Gastroesophageal sphincter (tissue), 4 donors: ENCODE results near the gene NANOS1. TPM values are rescaled to one million over a fixed set of nuclear protein-coding genes. Genes with fewer than 3 reads are reported as not detected.

Source experiments
- ATAC-seq: fragments of 150-250 bp; one replicate; pipeline ENCODE4 v1.9.1; 2016; ENCODE audit warnings: mild to moderate bottlenecking, moderate library complexity
- H3K27ac ChIP-seq, 4 donors: fragments of 200-600 bp; sonication (generic) in 3 of 4; 1 replicate in 3 of 4; 2 replicates in 1 of 4; pipeline ENCODE4 v1.5.1; 2016 to 2019
- H3K27me3 ChIP-seq: fragments of 200-600 bp; sonication (generic); one replicate; pipeline ENCODE4 v1.5.1; 2019
- H3K36me3 ChIP-seq, 2 donors: fragments of 200-600 bp; sonication (generic); one replicate each; pipeline ENCODE4 v1.5.1; 2019; ENCODE audit warnings: control low read depth in 1 of 2
- H3K4me1 ChIP-seq, 3 donors: fragments of 200-600 bp; sonication (generic); 1 replicate in 2 of 3; 2 replicates in 1 of 3; pipeline ENCODE4 v1.5.1; 2016 to 2019; ENCODE audit warnings: control low read depth in 2 of 3
- H3K4me3 ChIP-seq, 2 donors: fragments of 200-600 bp; sonication (generic); one replicate each; pipeline ENCODE4 v1.5.1; 2019; ENCODE audit warnings: mild to moderate bottlenecking in 1 of 2, moderate library complexity in 1 of 2
- H3K9me3 ChIP-seq, 3 donors: fragments of 200-600 bp; sonication (generic); one replicate each; pipeline ENCODE4 v1.5.1; 2017 to 2019; ENCODE audit warnings: control low read depth in 2 of 3
- CTCF ChIP-seq, 4 experiments: fragments of 200-600 bp in 2 of 4; fragments of 450-650 bp in 2 of 4; sonication (generic) in 1 of 4; IDR thresholded peaks; one replicate each; pipeline ENCODE4 v1.5.1; 2017 to 2019; ENCODE audit warnings: antibody characterized with exemption in 4 of 4, mild to moderate bottlenecking in 2 of 4, moderate library complexity in 2 of 4
- EP300 ChIP-seq: sonication (generic); formaldehyde crosslinking; IDR thresholded peaks from one replicate; pipeline ENCODE4 v1.6.1; 2017; ENCODE audit warnings: antibody characterized with exemption, mild to moderate bottlenecking
- POLR2A ChIP-seq, 2 donors: fragments of 450-650 bp; IDR thresholded peaks; one replicate each; pipeline ENCODE4 v1.6.1; 2017; ENCODE audit warnings: antibody characterized with exemption in 2 of 2, mild to moderate bottlenecking in 2 of 2, moderate library complexity in 1 of 2
- POLR2AphosphoS5 ChIP-seq: sonication (generic); formaldehyde crosslinking; IDR thresholded peaks from one replicate; pipeline ENCODE4 v1.6.1; 2017; ENCODE audit warnings: antibody characterized with exemption
- WGBS, 2 donors: methylation state at CpG; one replicate each; pipeline ENCODE4 v1.1.5; 2018; ENCODE audit warnings: low coverage in 1 of 2; 5-methylcytosine and 5-hydroxymethylcytosine counted together
- total RNA-seq, 4 donors: library from RNA; depleted of rRNA; stranded (reverse); fragments of >200 nt; gene quantifications; one replicate each; pipeline ENCODE4 v1.1.0, GENCODE V29; 2016

Gene NANOS1
- total RNA-seq, 4 donors from 2014 or later: 16.1 to 24.1 (median 20.8) TPM

GRCh38 chr10:118992496-118992895 is 37.0 kb upstream of the NANOS1 start:
- Histone ChIP-seq H3K36me3 (no peaks in the 10 kb centered on the region), H3K9me3 (peaks cover 0 to 8% (median 0%) of the 10 kb centered on the region in 3 donors), H3K4me1 (no peaks in the 10 kb centered on the region), H3K4me3 (no peak overlapping the region), H3K27ac (no peak overlapping the region), H3K27me3 (no peaks in the 10 kb centered on the region)
- no peak for TF ChIP-seq EP300
- no peak for TF ChIP-seq POLR2AphosphoS5
- TF ChIP-seq POLR2A (IDR thresholded peaks at IDR 0.05): no peak
- TF ChIP-seq CTCF (IDR thresholded peaks at IDR 0.05): no peak
- ATAC-seq: no peak
- WGBS, 2 donors: 85 to 100% methylated on average over 1 of the region's 2 CpGs

GRCh38 chr10:118993214-118993613 is 36.3 kb upstream of the NANOS1 start:
- Histone ChIP-seq H3K9me3 (peaks cover 0 to 8% (median 0%) of the 10 kb centered on the region in 3 donors), H3K36me3 (no peaks in the 10 kb centered on the region), H3K27ac (no peak overlapping the region), H3K4me3 (no peak overlapping the region), H3K4me1 (no peaks in the 10 kb centered on the region), H3K27me3 (no peaks in the 10 kb centered on the region)
- ATAC-seq: no peak
- TF ChIP-seq POLR2AphosphoS5 (no peak), CTCF (IDR thresholded peaks at IDR 0.05) (no peak), POLR2A (IDR thresholded peaks at IDR 0.05) (no peak), EP300 (no peak)
- WGBS, 2 donors: 87% methylated on average over 3 of the region's 3 CpGs; no CpG with 5 or more reads in 1 of the 2 donors

GRCh38 chr10:118994321-118994720 is 35.2 kb upstream of the NANOS1 start:
- Histone ChIP-seq H3K27me3 (no peaks in the 10 kb centered on the region), H3K4me3 (no peak overlapping the region), H3K27ac (no peak overlapping the region), H3K36me3 (no peaks in the 10 kb centered on the region), H3K4me1 (no peaks in the 10 kb centered on the region), H3K9me3 (peaks cover 0 to 5% (median 0%) of the 10 kb centered on the region in 3 donors)
- TF ChIP-seq EP300: no peak
- TF ChIP-seq POLR2A (IDR thresholded peaks at IDR 0.05): no peak
- TF ChIP-seq CTCF (IDR thresholded peaks at IDR 0.05): no peak
- no peak for TF ChIP-seq POLR2AphosphoS5
- ATAC-seq: no peak
- no CpG with 5 or more reads among the region's 2 CpGs for WGBS, 2 donors

GRCh38 chr10:118995739-118996138 is 33.8 kb upstream of the NANOS1 start:
- Histone ChIP-seq H3K27me3 (no peaks in the 10 kb centered on the region), H3K36me3 (no peaks in the 10 kb centered on the region), H3K4me3 (no peak overlapping the region), H3K4me1 (peaks cover 0 to 2% (median 0%) of the 10 kb centered on the region in 3 donors), H3K27ac (no peak overlapping the region), H3K9me3 (no peaks in the 10 kb centered on the region)
- 85 to 100% methylated on average over 3 to 6 of the region's 10 CpGs for WGBS, 2 donors
- TF ChIP-seq EP300 (no peak), CTCF (IDR thresholded peaks at IDR 0.05) (no peak), POLR2AphosphoS5 (no peak), POLR2A (IDR thresholded peaks at IDR 0.05) (no peak)
- ATAC-seq: no peak

- 100% methylated on average over 2 of the region's 2 CpGs; no CpG with 5 or more reads in 1 of the 2 donors for WGBS, 2 donors
- no peak for TF ChIP-seq CTCF (IDR thresholded peaks at IDR 0.05)
- Histone ChIP-seq H3K27ac (no peak overlapping the region), H3K4me3 (no peak overlapping the region), H3K36me3 (no peaks in the 10 kb centered on the region), H3K4me1 (peaks cover 0 to 7% (median 0%) of the 10 kb centered on the region in 3 donors), H3K9me3 (no peaks in the 10 kb centered on the region), H3K27me3 (no peaks in the 10 kb centered on the region)
- no peak for ATAC-seq
These were observed 32.1 kb upstream of the NANOS1 start for GRCh38 chr10:118997379-118997778.
